ENCODE data around the gene FHAD1.

FHAD1 gene

DNA sequence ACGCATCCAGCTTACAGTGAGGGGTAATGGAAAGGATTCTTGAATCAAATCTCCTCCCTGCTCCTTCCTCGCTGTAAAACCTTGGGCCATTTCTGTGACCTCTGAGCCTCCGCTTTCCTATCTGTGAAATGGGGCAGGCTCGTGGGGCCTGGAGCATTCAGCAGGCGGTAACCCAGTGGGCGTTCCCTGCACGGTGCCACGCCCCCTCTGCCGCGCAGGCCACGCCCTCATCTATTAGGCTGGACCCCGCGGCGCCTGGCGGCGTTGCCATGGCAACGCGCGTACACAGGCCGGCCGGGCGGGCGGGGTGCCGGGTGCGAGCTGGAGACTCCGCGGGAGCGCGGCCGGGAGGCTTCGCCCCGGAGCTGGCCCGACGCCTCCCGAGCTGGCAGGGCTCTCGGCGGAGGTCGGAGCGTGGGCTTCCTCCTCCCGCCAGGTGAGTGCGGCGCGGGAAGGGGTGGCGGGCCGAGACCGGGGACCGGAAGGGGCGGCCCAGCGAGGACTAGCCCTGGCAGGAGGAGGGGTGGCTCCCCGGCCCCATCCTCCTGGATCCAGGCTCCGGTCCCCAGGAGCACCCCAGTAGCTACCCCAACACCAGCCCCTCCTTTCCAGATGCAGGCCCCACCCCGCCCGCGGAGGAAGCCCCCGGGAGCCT lies at the start of gene FHAD1:
FHAD1 (plus strand) TSS at position 264 of the 655 bp plus-strand sequence. CDS start 4,562 bp downstream, outside the sequence.
- DNase-seq = peak; percentile 56

DNA sequence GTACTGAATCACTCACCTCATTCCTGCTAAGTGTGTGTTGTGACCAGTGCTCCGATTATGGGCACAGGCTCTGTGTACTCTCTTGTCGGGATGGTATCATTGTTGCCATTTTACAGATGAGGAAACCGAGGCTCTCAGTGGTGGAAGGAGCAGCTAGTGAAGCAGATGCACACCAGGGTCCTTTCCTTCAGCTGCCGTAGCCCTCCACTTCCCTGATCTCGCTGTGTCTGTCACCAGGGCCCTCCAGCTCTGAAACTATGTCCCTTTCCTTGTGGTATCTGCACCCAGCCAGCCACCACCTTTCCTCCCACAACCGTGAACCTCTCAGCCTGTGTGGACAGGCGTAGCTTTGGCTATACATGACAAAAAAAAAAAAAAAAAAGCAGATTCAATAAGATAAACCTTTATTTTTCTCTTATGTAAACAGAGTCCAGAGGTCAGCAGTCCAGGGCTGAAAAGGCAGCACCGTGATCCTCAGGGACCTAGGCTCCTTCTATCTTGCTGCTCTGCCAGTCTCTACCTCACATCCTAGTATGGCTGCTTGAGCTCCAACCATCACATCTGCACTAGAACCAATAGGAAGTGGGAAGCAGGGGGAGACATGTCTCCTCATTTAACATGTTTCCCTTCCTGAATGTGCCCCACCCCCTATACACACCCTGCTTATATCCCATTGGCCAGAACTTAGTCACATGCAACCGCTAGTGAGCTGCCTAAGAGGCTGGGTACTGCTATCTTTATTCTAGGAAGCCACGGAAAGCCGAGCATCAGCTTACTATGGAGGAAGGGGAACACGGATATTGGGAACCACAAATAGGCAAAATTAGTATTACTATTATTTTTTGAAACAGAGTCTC lies 49.2 kb upstream of the FHAD1 start:
- no peak for DNase-seq

DNA sequence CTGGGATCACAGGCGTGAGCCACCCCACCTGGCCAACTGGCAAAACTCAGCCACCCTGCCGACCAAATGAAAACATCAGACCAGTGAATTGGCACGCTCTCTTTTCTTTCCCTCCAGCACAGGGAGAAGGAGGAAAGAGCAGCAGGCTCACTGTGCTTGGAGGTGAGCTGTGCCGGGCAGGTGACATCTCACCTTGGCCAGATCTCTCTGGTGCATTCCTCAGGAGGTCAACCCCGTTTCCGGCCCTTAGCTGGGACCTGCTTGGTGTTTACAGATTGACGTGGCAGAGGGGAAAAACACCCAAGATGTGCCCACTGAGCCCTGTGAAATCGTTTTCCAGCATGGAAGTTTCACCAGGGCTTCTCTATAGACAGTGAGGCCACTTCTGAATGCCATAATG lies 48.3 kb upstream of the FHAD1 start:
- DNase-seq = no peak

DNA sequence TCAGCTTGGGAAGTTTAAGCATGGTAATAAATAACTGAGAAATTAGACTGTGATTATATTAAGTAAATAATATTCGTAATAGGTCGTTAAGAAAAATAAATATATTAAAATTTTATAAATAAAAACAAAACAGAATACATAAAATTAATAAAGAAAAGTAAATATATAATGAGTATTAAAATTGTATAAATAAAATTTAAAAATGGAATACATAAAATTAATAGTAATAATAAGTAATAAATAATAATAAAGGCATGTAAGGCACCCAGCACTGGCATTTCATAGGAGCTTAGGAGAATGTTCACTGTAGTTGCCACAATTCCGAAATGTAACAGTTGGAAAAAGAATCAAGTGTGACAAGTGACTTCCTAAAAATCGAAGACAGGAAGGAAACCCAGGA lies 45.8 kb upstream of the FHAD1 start:
- no peak for DNase-seq

DNA sequence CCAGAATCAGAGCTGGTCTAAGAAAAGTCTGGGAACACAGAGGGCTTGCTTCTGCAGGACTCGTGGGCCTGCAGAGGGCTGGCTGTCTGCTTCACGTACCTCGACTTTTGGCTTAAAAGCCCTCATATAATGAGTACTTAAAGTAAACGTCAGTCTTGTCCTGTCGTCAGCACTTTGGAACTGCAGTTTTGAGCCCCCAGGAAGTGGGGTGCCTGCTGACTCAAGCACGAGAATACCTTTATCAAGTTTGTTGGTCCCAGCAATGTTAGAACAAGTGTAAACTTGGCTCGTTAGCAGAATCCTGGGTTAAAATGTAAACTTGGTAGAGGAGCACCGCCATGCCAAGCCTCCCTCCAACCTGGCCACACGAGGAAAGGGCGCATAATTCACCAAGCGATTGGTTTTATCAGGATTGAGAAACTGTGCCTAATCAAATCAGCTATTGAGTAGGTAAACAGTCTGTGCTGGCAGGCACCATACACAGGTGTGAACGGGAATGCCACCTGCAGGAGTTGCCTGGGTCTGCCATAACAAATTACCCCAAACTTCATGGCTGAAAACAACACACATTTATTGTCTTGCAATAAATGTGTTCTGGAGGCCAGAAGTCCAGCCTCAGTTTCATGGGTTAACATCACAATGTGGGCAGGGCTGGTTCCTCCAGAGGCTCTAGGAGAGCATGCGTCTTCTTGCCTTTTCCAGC lies 45.0 kb upstream of the FHAD1 start:
- DNase-seq = no peak

DNA sequence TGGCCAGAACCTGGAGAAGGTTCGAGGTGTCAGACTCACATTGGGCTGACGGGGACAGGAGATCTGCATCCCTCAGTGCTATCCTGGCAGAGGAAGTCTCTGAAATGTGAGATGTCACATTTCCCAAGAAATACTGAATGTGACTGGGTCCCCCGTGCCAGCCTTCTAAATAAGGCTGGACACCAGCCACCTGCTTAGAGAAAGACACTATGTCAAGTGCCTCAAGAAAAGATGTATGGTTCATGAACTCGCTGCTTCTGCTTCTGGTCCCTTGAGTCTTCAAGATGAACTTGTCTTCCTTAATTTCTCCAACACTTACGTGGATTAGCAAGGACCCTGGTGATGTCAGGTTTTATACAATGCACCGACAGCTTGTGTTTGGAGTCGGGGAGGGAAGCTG lies 42.1 kb upstream of the FHAD1 start:
- no peak for DNase-seq

DNA sequence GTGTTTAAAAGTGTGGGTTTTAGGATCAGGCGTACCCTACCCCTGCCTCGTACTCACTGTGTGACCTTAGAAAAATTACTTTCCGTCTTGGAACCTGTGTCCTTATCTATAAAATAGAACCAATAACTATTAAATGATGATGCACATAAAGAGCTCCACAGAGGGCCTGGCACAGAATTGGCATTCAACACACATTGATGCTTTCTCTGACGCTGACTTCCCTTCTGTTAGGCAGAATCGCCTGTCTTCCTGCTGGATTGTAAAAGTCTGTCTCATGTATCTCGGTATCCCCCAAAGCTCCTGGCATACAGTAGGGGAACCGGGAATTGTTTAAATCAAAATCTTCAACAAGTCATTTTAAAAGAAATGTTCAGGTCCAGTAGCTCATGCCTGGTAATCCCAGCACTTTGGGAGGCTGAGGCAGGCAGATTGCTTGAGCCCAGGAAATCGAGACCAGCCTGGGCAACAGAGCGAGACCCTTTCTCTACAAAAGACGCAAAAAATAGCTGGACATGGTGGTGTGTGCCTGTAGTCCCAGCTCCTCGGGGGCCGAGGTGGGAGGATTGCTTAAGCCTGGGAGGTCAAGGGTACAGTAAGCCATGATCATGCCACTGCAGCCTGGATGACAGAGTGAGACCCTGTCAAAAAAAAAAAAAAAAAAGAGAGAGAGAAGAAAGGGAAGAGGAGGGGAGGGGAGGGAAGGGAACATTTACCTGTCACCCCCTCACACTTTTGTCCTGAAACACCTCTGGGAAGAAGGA lies 41.3 kb upstream of the FHAD1 start:
- no peak for DNase-seq

DNA sequence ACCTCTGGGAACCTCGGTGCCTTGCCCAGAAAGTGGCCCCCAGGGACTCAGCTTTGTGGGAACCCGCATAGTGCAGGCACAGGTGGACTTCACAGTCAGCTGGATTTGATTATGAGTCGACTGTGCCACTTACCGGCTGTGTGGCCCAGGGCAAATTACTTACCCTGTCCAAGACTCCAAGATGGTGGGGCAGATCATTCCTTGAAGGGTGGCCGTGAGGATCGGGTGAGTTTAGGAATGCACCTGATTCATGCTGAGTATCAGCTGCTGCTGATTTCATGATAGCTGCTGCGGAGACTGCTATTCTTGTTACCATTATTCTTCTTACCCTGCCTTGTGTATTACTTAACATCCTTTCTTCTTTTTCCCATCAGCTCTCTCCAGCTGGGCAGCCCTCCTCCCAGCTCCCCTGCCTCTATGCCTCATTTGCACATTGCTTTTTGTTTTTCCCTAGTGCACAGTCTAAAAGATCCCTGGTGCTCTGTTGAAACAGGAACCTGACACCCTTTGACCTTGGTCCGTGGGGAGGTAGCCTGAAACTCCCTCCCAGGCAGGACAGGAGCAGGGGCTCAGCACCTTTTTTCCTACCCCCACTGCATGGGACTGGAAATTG lies 40.5 kb upstream of the FHAD1 start:
- no peak for DNase-seq

DNA sequence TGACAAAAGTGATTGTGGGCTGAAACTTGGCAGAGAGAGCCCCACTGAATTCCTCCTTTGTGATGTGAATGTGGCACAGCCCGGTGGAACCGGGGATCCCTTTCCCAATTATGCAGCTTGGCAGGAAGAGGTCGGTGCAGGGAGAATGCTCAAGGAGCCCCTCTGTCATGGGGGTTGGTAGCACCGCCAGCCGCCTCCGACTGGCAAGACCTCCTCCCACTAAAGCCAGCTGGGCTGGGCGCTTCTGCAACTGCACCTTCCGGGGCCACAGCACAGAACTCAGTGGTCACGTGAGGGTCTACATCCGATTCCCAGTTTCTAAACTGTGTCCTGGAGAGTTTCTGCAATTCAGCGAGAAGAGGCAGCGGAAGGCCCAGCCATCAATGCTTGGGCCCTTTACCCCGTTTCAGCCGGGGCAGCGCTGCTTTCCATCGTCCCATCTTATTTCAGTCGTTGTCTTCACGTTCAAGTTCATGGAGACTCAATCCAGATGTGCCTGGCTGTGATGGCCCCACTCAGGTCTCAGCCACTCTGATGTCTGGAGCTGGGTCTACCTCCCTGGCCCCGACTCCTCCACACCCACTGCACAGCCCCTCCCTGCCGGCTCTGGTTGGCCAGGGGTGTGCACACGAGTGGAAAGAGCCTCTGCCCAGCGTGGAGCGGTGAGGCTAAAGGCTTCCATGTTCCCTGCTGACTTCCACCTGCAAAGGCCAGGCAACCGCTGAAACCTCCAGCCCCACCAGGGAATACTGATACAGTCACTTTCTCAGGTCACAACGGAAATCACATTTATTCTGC lies 39.8 kb upstream of the FHAD1 start:
- no peak for DNase-seq

DNA sequence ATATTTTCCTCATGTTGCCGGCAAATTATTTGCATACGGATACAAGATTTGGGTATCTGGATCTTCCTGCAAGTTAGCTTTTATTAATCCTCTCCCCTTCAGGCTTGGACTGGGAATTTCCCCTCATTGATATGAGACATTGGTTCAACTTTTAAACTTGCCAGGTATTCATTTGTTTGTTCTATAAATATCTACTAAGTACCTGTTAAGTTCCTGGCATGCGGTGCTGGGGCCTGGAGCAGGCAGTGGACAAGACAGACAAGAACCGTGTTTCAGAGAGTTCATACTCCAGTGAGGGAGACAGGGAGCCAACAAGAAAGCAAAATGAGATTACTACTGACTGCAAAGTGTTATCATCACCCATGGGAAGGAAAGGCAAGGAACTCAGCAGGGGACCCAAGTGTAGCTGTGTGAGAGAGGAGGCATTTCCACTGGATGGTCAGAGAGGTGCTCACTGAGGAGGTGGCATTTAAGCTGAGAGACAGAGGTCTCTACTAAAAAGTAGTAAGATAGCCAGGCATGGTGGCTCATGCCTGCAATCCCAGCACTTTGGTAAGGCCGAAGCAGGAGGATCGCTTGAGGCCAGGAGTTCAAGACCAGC lies 39.1 kb upstream of the FHAD1 start:
- DNase-seq = no peak

DNA sequence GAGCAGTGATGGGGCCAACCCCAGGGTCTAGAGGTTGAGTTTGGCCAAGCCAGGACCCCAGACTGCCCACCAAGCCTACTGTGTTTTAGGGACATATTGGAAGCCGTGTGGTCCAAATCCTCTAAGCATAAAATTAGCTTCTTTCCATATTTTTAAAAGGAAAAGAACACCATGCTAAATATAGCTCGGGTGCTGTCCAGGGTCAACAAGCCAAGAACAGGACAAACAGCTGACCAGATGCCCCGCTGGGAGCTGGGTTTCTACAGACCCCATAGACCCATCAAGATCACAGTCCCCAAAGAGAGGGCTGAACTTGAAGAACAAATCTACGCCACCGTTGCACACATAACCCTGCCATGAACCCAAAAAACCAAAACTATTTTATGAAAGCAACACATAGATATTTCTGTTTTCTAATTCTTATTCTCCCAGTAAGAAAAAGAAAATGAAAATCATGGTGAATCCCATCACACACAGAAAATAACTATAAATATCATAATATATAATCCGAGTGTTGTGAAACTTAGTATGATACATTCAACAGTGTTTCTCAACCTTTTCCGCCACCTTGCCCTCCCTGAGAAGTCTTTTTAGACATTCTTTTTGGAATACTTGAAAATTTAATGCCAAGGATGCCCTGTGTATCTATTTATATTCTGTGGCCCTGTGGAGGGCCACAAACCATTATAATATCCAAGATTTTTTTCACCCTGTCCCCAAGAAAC lies 36.2 kb upstream of the FHAD1 start:
- DNase-seq = no peak

DNA sequence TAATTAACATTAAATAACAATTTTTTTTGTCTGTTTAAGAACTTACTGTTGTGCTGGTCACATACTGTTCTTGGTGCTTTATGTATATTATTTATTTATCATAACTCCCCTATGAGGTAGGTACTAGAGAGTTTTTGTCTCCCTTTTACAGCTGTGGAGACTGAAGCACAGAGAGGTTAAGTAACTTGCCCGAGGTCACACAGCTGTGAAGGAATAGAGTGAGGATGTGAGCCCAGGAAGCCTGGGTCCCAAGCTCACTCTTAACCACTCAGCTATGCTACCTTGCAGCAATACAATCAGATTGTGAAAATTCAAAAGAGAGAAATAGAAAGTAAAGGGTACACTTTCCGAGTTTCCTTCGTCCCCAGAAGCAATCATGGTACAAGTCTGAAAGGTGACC lies 35.6 kb upstream of the FHAD1 start:
- no peak for DNase-seq

DNA sequence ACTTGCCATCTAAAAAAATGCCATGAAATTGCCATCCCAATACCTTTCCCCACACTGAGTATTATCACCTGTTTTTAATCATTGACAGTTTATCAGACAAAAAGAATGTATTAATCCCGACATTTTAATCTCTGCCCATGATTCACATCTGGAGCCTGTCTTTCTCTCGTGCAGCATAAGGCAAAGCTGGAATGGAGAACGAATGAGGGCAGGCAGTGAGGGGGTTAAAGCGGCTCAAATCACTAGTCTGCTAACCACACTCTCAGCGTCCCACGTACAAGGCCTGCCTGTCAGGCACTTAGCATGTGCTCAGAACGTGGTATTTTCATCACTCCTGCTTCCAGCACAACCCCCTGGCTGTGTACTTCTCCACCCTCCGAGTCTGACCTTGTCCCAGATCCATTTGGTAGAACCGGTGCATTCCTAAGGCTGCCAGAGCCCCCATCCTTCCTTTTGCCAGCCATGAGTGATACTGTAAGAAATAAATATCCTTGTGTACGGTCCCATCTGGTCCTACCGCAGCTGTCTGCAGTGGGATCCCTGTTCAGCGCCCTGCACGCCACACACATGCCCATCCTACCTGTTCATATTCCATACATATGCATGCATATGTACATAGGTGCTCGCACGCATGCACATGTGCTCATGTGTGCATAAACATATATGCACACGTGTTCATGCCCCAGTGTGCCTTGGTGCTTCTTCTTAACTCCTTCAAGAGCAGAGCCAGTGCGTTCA lies 34.6 kb upstream of the FHAD1 start:
- DNase-seq = no peak

DNA sequence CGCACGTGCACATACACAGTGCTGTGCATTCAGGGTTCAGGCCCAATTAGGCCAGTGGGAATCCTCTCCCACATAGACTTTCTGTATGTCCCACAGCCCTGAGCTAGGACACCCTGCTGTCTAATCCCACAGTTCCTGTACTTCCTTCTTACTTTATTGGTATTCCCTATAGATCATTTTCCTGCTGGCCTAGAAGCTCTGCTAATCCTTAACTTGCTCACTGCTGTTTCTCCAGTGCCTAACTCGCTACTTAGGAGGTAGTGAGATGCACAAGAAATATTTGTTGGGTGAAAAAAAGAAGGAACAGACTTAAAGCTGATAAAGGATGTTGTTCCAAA lies 34.1 kb upstream of the FHAD1 start:
- no peak for DNase-seq

DNA sequence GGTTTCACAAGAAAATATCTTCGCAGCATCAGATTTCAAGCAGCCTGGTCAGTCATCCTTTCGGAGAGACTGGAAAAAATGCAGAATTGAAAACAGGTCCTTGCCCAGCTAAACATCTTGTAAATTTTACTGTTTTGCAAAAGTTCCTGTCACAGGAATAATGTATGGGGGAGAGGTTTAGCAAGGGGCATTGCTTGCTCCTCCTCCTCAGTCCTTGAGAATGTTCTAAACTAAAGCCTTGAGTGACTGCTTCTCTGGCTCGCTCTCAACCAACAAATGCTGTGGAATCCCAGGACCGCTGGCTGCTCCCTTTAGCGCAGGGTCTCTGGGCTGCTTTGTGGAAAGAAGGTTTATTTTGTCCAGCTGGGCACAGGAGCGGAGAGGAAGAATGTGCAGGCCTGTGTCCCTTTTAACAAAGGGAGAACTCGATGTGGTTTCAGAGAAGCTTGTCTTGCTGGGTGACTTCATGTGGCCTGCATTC lies 33.6 kb upstream of the FHAD1 start:
- DNase-seq = no peak

DNA sequence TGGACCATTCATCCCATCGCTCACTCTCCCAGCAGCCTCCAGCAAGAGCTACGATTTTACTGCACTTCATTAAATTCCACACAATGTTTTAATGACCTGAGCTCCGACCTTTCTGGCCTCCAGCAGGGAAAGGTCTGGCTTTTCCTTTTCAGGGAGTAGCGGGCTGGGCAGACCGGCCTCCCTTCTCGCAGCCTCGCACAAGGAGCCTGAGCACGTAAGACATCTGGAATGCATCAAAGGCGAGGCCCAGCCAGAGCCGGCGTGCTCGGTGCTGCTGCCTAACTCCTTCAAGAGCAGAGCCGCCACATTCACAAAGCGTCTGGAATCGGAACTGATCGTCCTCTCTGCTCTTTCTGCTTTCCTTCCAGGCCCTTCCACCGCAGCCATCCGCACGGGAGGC lies 32.5 kb upstream of the FHAD1 start:
- DNase-seq = no peak

DNA sequence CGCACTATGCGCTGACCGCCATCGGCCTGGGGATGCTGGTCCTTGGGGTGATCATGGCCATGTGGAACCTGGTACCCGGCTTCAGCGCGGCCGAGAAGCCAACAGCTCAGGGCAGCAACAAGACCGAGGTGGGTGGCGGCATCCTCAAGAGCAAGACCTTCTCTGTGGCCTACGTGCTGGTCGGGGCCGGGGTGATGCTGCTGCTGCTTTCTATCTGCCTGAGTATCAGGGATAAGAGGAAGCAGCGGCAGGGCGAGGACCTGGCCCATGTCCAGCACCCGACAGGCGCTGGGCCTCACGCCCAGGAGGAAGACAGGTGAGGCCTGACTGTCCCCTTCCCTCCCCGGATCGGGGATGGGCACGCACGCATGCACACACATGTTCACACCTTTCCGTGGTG lies 31.9 kb upstream of the FHAD1 start:
- DNase-seq = no peak

DNA sequence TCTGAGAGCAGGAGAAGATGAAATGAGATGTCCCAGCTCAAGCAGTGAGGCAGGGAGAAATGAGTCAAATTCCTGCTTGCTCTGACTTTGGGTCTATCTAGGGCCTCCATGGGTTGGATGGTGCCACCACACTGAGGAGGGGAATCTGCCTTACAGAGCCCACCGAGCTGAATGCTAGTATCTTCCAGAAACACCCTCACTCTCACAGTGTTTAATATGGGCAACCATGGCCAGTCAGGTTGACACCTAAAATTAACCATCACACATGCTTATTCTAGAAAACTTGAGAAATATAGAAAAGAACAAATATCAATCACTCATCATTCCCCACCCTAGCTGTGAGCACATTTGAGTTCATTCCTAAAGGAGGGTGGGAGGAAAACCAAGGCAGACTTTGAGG lies 29.4 kb upstream of the FHAD1 start:
- no peak for DNase-seq

DNA sequence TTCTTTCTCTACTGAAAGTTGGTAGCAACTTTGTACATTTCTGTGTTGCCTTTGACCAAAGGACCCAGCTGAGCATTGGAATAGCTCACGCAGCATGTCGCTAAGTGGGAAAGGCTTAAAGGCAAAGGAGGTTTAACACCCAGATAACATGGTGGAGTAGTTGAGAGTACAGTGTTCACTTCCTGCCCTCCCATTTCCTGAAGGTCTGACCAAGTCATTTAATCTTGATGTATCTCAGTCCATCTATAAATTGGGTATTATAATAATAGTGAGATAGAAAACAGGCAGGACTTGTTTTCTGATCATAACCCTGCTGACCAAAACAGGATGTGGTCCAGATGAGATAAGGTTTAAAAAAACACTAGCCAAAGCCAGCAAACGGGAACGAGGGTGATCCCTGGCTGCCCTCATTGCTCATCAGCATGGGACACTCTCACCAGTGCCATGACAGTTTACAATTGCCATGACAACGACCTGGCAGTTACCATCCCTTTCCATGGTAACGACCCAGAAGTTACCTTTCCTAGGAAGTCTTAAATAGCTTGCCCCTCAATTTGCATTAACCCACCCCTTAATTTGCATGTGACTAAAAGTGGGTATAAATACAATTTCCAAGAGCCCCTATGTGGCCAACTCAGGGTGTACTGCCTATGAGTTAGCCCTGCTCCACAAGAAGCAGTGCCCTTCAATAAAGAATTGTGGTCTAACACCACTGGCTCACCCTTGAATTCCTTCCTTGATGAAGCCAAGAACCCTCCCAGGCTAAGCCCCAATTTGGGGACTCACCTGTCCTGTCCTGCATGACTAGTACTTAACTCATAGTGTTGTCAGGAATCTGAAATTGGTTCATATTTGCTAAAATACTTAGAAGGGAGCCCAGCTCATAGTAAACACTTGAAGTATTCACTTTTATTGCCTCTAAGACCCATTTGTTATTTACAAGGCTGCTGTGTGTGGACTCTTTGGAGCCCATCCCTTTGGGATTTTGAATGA lies 28.4 kb upstream of the FHAD1 start:
- DNase-seq = no peak

All from NCI-H2171 treated with DMSO at 0.1 percent for 48 hours (cell line).